IPS DF 6.9 (cell line): Measurements from ENCODE around the gene RNASE1.

Experiments
- DNase-seq: peaks from one replicate; pipeline ENCODE4 v3.0.0-alpha.2; 2013; ENCODE audit warnings: low read depth, low spot score
- H3K27ac ChIP-seq: one replicate; pipeline ENCODE4 v1.5.1; 2013; ENCODE audit warnings: low read length, control low read depth
- H3K27me3 ChIP-seq: 2 replicates; pipeline ENCODE4 v1.6.1; 2013; ENCODE audit warnings: mild to moderate bottlenecking, low read length; ENCODE audit not compliant: control insufficient read depth, insufficient read depth
- H3K36me3 ChIP-seq: 2 replicates; pipeline ENCODE4 v1.6.1; 2013; ENCODE audit warnings: low read length; ENCODE audit not compliant: control insufficient read depth, insufficient read depth
- H3K4me1 ChIP-seq: 2 replicates; pipeline ENCODE4 v1.6.1; 2013; ENCODE audit warnings: low read length; ENCODE audit not compliant: control insufficient read depth, insufficient read depth
- H3K4me3 ChIP-seq: 2 replicates; pipeline ENCODE4 v1.5.1; 2013; ENCODE audit warnings: mild to moderate bottlenecking, low read length
- H3K9me3 ChIP-seq: 2 replicates; pipeline ENCODE4 v1.6.1; 2013; ENCODE audit warnings: low read length, inconsistent platforms; ENCODE audit not compliant: control insufficient read depth, insufficient read depth
- WGBS: extraction: QIAGEN DNeasy Blood & Tissue Kit; methylation state at CpG from one replicate; pipeline ENCODE4 v1.1.7; 2013; ENCODE audit warnings: mixed read lengths, missing lambda C conversion rate; ENCODE audit not compliant: insufficient read length, insufficient coverage; 5-methylcytosine and 5-hydroxymethylcytosine counted together

RNASE1 gene

DNA sequence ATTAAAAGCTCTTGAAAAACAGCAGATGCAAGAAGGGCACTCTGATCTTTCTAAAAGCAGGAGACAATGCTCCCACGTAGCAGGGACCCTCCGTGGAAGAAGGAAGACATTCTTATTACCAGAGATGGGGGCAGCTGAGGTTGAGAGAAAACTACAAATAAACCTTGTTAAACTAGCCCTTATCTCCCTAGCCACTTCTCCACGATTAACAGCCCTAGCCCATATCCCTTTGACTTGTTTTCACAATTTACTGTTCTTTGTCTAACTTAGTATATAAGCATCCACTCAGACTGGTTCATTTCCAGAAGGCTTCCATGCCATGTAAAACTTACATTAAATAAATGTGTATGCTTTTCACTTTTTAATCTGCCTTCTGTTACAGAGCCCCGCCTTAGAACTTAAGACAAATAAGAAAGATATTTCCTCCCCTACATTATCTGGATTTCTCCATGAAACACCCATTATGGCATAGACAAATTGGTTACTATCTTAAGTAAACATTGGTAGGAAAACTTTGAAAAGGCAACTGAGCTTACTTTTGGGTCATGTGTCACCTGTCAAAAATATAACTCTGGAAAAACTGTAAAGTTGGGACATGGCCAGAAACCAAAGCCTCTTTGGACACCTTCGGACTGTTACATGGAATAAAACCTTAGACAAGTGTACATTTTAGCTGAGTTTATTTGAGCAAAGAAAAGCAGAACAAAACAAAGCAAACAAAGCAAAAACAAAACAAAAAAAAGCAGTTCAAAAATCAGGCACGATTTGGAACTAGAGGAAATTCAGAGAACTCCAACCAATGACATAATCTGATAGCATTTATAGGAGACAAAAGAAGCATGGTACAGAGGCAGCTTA lies 4.9 kb upstream of the RNASE1 start:
- Histone ChIP-seq H3K4me1 (no peaks in the 10 kb centered on the region), H3K27ac (no peak overlapping the region), H3K27me3 (no peaks in the 10 kb centered on the region), H3K9me3 (no peaks in the 10 kb centered on the region), H3K4me3 (no peak overlapping the region), H3K36me3 (no peaks in the 10 kb centered on the region)
- DNase-seq, result no peak
- WGBS, result no CpG with 5 or more reads among the region's 6 CpGs

DNA sequence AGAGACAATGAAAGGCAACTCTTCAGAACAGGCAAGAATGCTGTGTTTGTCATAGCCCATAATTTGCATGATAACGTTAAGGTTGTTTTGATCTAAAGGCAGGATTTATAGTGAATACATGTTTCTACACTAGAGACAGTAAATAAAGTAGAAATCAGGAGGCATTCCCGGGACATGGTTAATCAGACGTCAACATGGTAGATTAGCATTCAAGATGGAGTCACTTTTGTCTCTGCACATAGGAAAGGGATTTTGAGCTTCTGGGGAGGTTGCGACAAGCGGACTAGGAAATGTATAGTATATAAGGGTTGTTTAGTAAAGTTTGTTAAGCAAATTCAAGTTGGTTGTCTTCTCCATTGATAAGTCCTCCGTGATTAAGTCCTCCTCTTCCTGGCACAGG lies 2.8 kb upstream of the RNASE1 start:
- 100% methylated on average over 2 of the region's 6 CpGs for WGBS
- H3K4me3 ChIP-seq, result no peak overlapping the region
- H3K27me3 ChIP-seq, result no peaks in the 10 kb centered on the region
- H3K9me3 ChIP-seq, result no peaks in the 10 kb centered on the region
- H3K27ac ChIP-seq, result no peak overlapping the region
- no peak for DNase-seq
- no peaks in the 10 kb centered on the region for H3K36me3 ChIP-seq
- H3K4me1 ChIP-seq, result no peaks in the 10 kb centered on the region

DNA sequence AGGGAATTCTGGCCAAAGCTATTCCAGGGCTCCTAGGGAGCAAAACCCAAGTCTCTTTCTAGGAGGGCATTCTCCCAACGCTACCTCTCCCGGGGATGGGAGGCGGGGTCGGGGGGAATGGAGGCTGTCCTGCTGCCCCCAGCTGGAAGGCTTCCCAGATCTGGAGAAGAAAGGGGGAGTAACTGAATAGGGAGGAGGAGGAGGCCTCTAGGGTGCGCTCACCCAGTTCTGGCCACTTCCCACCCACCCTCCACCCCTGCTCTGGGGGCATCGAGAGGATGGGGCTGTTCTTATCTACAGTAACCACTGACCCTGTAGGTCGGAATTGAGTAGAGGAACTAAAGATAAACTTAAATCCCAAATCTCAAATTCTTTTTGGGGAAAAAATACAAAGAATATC lies 579 bp upstream of the RNASE1 start:
- no CpG with 5 or more reads among the region's 7 CpGs for WGBS
- Histone ChIP-seq H3K27me3 (no peaks in the 10 kb centered on the region), H3K4me3 (no peak overlapping the region), H3K4me1 (no peaks in the 10 kb centered on the region), H3K36me3 (no peaks in the 10 kb centered on the region), H3K9me3 (no peaks in the 10 kb centered on the region), H3K27ac (no peak overlapping the region)
- DNase-seq, result no peak

DNA sequence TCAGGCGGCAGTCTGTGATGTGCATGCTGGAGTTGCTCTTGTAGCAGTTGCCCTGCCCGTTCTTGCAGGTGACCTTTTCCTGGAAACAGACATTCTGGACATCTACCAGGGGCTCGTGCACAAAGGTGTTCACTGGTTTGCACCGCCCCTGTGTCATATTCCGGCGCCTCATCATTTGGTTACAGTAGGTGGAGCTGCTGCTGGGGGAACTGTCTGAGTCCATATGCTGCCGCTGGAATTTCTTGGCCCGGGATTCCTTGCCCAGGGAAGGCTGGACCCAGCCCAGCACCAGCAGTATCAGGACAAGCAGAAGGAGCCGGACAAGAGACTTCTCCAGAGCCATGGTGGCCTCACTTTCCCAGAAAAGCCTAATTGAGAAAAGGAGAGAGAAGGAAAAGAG lies 918 bp downstream of the RNASE1 start:
- Histone ChIP-seq H3K36me3 (no peaks in the 10 kb centered on the region), H3K27me3 (no peaks in the 10 kb centered on the region), H3K27ac (no peak overlapping the region), H3K4me1 (no peaks in the 10 kb centered on the region), H3K9me3 (no peaks in the 10 kb centered on the region), H3K4me3 (no peak overlapping the region)
- DNase-seq, result no peak
- no CpG with 5 or more reads among the region's 9 CpGs for WGBS

DNA sequence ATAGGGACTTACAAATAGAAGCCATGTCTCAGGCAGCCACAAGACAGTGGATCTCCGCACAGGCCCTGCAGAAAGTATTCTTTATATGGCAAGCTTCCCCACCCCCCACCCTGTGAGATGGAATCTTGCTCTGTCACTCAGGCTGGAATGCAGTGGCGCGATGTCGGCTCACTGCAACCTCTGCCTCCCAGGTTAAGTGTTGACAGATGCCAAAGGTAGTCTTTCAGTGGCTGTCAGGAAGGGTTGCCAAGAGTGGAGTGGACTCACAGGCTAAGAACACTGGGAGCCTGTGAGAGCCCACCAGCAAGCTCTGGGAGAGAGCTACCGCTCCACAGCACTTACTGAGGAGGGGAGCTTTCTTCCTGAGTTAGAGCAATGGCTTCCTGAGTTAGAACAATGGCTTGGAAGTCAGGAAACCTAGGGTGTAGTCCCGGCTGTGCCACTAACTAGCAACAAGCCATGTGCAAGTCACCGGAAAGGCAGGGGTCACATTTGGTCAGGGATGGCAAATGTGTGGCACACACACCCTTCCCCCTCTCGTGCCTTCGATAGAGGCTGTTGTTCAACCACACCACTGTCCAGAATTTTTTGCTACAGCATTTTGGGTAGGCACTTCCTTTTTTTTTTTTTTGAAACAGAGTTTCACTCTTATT lies 2.6 kb downstream of the RNASE1 start:
- WGBS, result no CpG with 5 or more reads among the region's 9 CpGs
- DNase-seq, result no peak
- no peaks in the 10 kb centered on the region for H3K9me3 ChIP-seq
- no peaks in the 10 kb centered on the region for H3K27me3 ChIP-seq
- H3K4me1 ChIP-seq, result no peaks in the 10 kb centered on the region
- H3K36me3 ChIP-seq, result no peaks in the 10 kb centered on the region
- H3K27ac ChIP-seq, result no peak overlapping the region
- H3K4me3 ChIP-seq, result no peak overlapping the region

DNA sequence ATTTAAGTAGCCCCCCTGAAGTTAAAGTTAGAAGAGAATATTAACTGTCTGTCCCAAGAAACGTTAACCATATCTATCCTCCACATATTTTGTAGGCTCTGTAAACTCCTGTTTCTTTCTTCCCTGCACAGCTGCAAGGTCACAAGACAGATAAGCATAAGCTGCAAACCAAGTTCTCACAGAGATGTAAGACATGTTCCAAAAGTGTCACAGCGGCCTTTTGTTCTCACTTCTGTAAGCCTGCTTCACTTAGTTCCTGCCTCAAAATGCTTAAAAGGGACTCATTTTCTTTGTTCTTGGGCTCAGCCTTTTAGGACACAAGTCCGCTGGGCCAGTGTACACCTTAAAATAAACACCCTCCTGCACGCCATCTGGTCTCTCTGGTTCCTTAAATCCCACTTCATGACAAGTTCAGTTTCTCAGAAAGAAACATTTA lies 3.2 kb downstream of the RNASE1 start:
- Histone ChIP-seq H3K9me3 (no peaks in the 10 kb centered on the region), H3K27ac (no peak overlapping the region), H3K4me1 (no peaks in the 10 kb centered on the region), H3K27me3 (no peaks in the 10 kb centered on the region), H3K4me3 (no peak overlapping the region), H3K36me3 (no peaks in the 10 kb centered on the region)
- no peak for DNase-seq
- WGBS, result no CpG with 5 or more reads among the region's 4 CpGs

DNA sequence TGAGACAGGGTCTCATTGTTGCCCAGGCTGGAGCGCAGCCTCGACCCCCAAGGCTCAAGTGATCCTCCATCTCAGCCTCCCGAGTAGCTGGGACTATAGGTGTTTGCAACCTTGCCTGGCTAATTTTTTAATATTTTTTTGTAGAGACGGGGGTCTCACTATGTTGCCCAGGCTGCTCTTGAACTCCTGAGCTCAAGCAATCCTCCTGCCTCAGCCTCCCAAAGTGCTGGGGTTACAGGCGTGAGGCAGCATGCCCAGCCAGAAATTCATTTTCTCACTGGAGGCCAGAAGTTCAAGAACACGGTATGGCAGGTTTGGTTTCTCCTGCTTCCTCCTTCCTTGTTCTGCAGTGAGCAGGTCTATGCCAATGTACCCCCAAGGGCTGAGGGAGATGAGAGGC lies 3.7 kb downstream of the RNASE1 start:
- H3K27me3 ChIP-seq, result no peaks in the 10 kb centered on the region
- no peaks in the 10 kb centered on the region for H3K9me3 ChIP-seq
- DNase-seq, result no peak
- H3K27ac ChIP-seq, result no peak overlapping the region
- no peak overlapping the region for H3K4me3 ChIP-seq
- no peaks in the 10 kb centered on the region for H3K4me1 ChIP-seq
- no peaks in the 10 kb centered on the region for H3K36me3 ChIP-seq
- no CpG with 5 or more reads among the region's 6 CpGs for WGBS

DNA sequence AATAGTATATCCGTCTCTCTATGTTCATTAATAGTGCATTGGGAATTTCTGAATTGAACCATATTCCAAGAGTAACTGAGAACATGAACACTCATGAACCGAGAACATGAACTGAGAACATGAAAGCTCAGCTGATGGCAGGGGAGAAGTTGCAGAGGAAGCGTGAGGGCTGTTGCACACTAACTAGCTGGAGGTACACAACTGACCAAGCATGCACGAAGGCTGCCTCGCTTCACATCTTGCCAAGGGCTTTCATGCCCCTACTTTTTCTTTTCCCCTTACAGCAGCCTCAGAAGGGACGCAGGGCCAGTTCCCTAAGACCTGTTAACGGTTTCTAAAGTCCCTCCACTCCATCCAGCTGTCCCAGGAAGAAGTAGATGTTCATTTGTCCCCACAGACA lies 4.3 kb downstream of the RNASE1 start:
- no peaks in the 10 kb centered on the region for H3K36me3 ChIP-seq
- no peaks in the 10 kb centered on the region for H3K27me3 ChIP-seq
- no peaks in the 10 kb centered on the region for H3K9me3 ChIP-seq
- no peaks in the 10 kb centered on the region for H3K4me1 ChIP-seq
- no peak overlapping the region for H3K27ac ChIP-seq
- no CpG with 5 or more reads among the region's 7 CpGs for whole genome bisulfite sequencing
- no peak for DNase-seq
- H3K4me3 ChIP-seq, result no peak overlapping the region

DNA sequence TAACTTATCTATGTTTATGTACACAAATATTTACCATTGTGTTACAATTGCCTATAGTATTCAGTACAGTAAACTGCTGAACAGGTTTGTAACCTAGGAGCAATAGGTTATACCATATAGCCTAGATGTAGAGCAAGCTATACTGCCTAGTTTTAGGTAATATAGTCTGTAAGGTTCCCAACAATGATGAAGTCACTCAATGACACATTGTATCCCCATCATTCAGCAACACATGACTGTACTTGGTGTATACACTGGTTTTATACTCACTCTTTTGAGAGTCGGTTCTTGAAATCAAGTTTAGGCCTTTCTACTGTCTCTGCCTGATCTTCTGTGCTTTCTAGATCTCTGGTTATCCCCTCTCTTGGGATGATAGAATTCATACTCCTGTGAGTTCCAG lies 5.5 kb downstream of the RNASE1 start:
- WGBS, result no CpG with 5 or more reads among the region's 1 CpG
- H3K27me3 ChIP-seq, result no peaks in the 10 kb centered on the region
- H3K9me3 ChIP-seq, result no peaks in the 10 kb centered on the region

DNA sequence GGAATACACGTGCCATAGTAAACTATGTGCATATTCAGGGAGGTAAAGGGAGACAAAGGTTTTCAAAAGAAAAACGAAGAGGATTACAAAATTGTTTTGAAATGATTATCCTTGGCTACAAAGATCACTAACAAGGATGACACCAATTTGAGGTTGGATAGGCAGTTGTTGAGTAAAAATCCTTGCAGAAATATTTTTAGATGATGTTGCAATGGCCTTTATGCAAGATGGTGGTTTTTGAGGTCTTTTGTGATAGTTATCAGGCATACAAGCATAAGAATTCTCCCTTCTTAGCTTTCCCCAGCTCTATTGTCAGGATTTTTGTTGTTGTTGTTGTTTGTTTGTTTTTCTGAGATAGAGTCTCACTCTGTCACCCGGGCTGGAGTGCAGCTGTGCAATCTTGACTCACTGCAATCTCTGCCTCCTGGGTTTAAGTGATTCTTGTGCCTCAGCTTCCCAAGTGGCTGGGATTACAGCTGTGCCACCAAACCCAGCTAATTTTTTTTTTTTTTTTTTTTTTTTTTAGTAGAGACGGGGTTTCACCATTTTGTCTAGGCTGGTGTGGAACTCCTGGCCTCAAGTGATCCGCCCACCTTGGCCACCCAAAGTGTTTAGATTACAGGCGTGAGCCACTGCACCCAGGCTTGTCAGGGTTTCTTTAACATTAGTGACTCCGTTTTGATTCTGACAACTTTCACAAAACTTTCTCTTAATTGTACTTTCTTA lies 7.8 kb downstream of the RNASE1 start:
- no peaks in the 10 kb centered on the region for H3K27me3 ChIP-seq
- H3K27ac ChIP-seq, result no peak overlapping the region
- no peak overlapping the region for H3K4me3 ChIP-seq
- H3K4me1 ChIP-seq, result no peaks in the 10 kb centered on the region
- DNase-seq, result no peak
- H3K36me3 ChIP-seq, result no peaks in the 10 kb centered on the region
- 80% methylated on average over 1 of the region's 7 CpGs for WGBS
- H3K9me3 ChIP-seq, result no peaks in the 10 kb centered on the region

More for the DNA sequence above, 5.5 kb downstream of the RNASE1 start:
- no peaks in the 10 kb centered on the region for H3K36me3 ChIP-seq
- no peak for DNase-seq
- H3K4me3 ChIP-seq, result no peak overlapping the region
- no peak overlapping the region for H3K27ac ChIP-seq
- no peaks in the 10 kb centered on the region for H3K4me1 ChIP-seq
